ENCODE data around the gene STARD4.

Gene STARD4

GRCh38 chr5:111548992-111549649 is 36.8 kb upstream of the STARD4 start:
- no peak for TF ChIP-seq CTCF (IDR thresholded peaks at IDR 0.05; ENCODE audit: insufficient read depth, low read depth, low read length, missing control alignments)
- no peak for DNase-seq (ENCODE audit: low read depth)
- H3K4me3 ChIP-seq (ENCODE audit: low read length) = no peak overlapping the region

GRCh38 chr5:111548348-111548950 is 36.1 kb upstream of the STARD4 start:
- TF ChIP-seq CTCF (IDR thresholded peaks at IDR 0.05; ENCODE audit: insufficient read depth, low read depth, low read length, missing control alignments) = no peak
- no peak for DNase-seq (ENCODE audit: low read depth)
- no peak overlapping the region for H3K4me3 ChIP-seq (ENCODE audit: low read length)

GRCh38 chr5:111545031-111545430 is 32.7 kb upstream of the STARD4 start:
- DNase-seq (ENCODE audit: low read depth) = peak; percentile 90
- TF ChIP-seq CTCF (IDR thresholded peaks at IDR 0.05; ENCODE audit: insufficient read depth, low read depth, low read length, missing control alignments) = no peak
- H3K4me3 ChIP-seq (ENCODE audit: low read length) = no peak overlapping the region

GRCh38 chr5:111537141-111538024 is 25.0 kb upstream of the STARD4 start:
- no peak overlapping the region for H3K4me3 ChIP-seq (ENCODE audit: low read length)
- TF ChIP-seq CTCF (IDR thresholded peaks at IDR 0.05; ENCODE audit: insufficient read depth, low read depth, low read length, missing control alignments) = no peak
- DNase-seq (ENCODE audit: low read depth) = no peak

- no peak overlapping the region for H3K4me3 ChIP-seq (ENCODE audit: low read length)
- no peak for DNase-seq (ENCODE audit: low read depth)
- TF ChIP-seq CTCF (IDR thresholded peaks at IDR 0.05; ENCODE audit: insufficient read depth, low read depth, low read length, missing control alignments) = no peak
Measured at GRCh38 chr5:111535879-111536549, 23.7 kb upstream of the STARD4 start.

GRCh38 chr5:111532886-111533582 is 20.7 kb upstream of the STARD4 start:
- no peak for DNase-seq (ENCODE audit: low read depth)
- no peak for TF ChIP-seq CTCF (IDR thresholded peaks at IDR 0.05; ENCODE audit: insufficient read depth, low read depth, low read length, missing control alignments)

More at GRCh38 chr5:111532886-111533582, 20.7 kb upstream of the STARD4 start:
- H3K4me3 ChIP-seq (ENCODE audit: low read length) = no peak overlapping the region

Measured in epithelial cell of esophagus (primary cell).